ENCODE measurements around the gene TMED1. TPM values are rescaled to one million over a fixed set of nuclear protein-coding genes. Genes with fewer than 3 reads are reported as not detected.
"Not testable (repeated sequence)": the region's sequence is repeated elsewhere in the genome, so short reads cannot be mapped to it uniquely, and the experiment has no call there.

Gene TMED1
- total RNA-seq, 1 experiment from 2014 or later, result 30.3 TPM

- CTCF ChIA-PET, result interaction anchor here (0.5 to 0.6 kb wide), 3 partner anchors 12 to 111 kb away, joined by 3 to 7 read pairs (median 4); no protein-coding TSS in a partner anchor
- no peaks in the 10 kb centered on the region for H3K27me3 ChIP-seq (ENCODE audit: control insufficient read depth, insufficient read depth, low read length)
- no peaks in the 10 kb centered on the region for H3K4me1 ChIP-seq (ENCODE audit: control insufficient read depth, insufficient read depth, low read length)
- no peak for TF ChIP-seq REST (IDR thresholded peaks at IDR 0.05; ENCODE audit: insufficient read depth in 1 of 2, low read depth in 2 of 2, low read length in 1 of 2)
- TF ChIP-seq CTCF (IDR thresholded peaks at IDR 0.05), result peak; percentile 89
- POLR2A ChIA-PET, result interaction anchor here (0.6 kb wide), 2 partner anchors 201 to 224 kb away, joined by 5 to 7 read pairs; no protein-coding TSS in a partner anchor
- H3K9me3 ChIP-seq (ENCODE audit: control insufficient read depth, insufficient read depth, low read depth, low read length), result no peaks in the 10 kb centered on the region
- H3K36me3 ChIP-seq (ENCODE audit: control insufficient read depth, insufficient read depth, low read length), result peaks cover 4% of the 10 kb centered on the region; the same call in 1 of the 2 replicates
- in situ Hi-C loops (cut with HindIII; ENCODE audit: low pct_unique_long_range_greater_than_20kb, low sequenced_read_pairs) (no loop called here), intact Hi-C loops (cut with micrococcal nuclease; ENCODE audit: unreplicated experiment) (no loop called here)
- peak within 1 kb of the TSS; percentile 62 to 63 for H3K4me3 ChIP-seq (ENCODE audit: low read depth in 2 of 2, low read length in 2 of 2)
- no TSS peak for BruUV-seq (replicated peaks)
- DNase-seq (ENCODE audit: low read depth, low spot score) (no peak), ATAC-seq (peak; percentile 94)
- H3K27ac ChIP-seq (ENCODE audit: low read length), result peak within 1 kb of the TSS; percentile 89
These were observed 35.1 kb upstream of the TMED1 start, which contains the start of gene CARM1 for GRCh38 chr19:10870955-10871603. Gene CARM1 (plus strand): TSS chr19:10871553. CDS start chr19:10871703, 150 bp downstream.

- in situ Hi-C loops (cut with HindIII; ENCODE audit: low pct_unique_long_range_greater_than_20kb, low sequenced_read_pairs) (no loop called here), intact Hi-C loops (cut with micrococcal nuclease; ENCODE audit: unreplicated experiment) (no loop called here)
- ChIA-PET CTCF (interaction anchor here (0.6 kb wide), 2 partner anchors 11 to 112 kb away, joined by 3 to 4 read pairs; no protein-coding TSS in a partner anchor), POLR2A (interaction anchor here (0.6 kb wide), 3 partner anchors 19 to 224 kb away, joined by 5 to 8 read pairs (median 7); no protein-coding TSS in a partner anchor)
- peak; percentile 22; the same call in 1 of the 2 replicates for ATAC-seq
- Histone ChIP-seq H3K27ac (ENCODE audit: low read length) (peak overlapping the region; percentile 89), H3K36me3 (ENCODE audit: control insufficient read depth, insufficient read depth, low read length) (peaks cover 4% of the 10 kb centered on the region; the same call in 1 of the 2 replicates), H3K9me3 (ENCODE audit: control insufficient read depth, insufficient read depth, low read depth, low read length) (no peaks in the 10 kb centered on the region), H3K27me3 (ENCODE audit: control insufficient read depth, insufficient read depth, low read length) (no peaks in the 10 kb centered on the region), H3K4me3 (ENCODE audit: low read depth in 2 of 2, low read length in 2 of 2) (peak overlapping the region; percentile 46 to 61), H3K4me1 (ENCODE audit: control insufficient read depth, insufficient read depth, low read length) (no peaks in the 10 kb centered on the region)
- no peak for TF ChIP-seq POLR2AphosphoS5 (IDR thresholded peaks at IDR 0.05; ENCODE audit: low read depth, low read length)
- no peak for TF ChIP-seq REST (IDR thresholded peaks at IDR 0.05; ENCODE audit: insufficient read depth in 1 of 2, low read depth in 2 of 2, low read length in 1 of 2)
- no peak for TF ChIP-seq SIN3A (IDR thresholded peaks at IDR 0.05; ENCODE audit: borderline replicate concordance, insufficient read depth, low read depth, low read length)
- TF ChIP-seq TCF7L2 (IDR thresholded peaks at IDR 0.05; ENCODE audit: low read depth, low read length), result no peak
- no peak for TF ChIP-seq CTCF (IDR thresholded peaks at IDR 0.05)
- BruUV-seq (replicated peaks), result no TSS peak
- DNase-seq (ENCODE audit: low read depth, low spot score), result no peak
These were observed 34.5 kb upstream of the TMED1 start for GRCh38 chr19:10870501-10870954.

GRCh38 chr19:10869872-10870311 lies 33.9 kb upstream of the TMED1 start:
- H3K4me3 ChIP-seq (ENCODE audit: low read depth in 2 of 2, low read length in 2 of 2); H3K36me3 ChIP-seq (ENCODE audit: control insufficient read depth, insufficient read depth, low read length); in situ Hi-C loops (cut with HindIII; ENCODE audit: low pct_unique_long_range_greater_than_20kb, low sequenced_read_pairs); H3K4me1 ChIP-seq (ENCODE audit: control insufficient read depth, insufficient read depth, low read length); H3K9me3 ChIP-seq (ENCODE audit: control insufficient read depth, insufficient read depth, low read depth, low read length); ATAC-seq; DNase-seq (ENCODE audit: low read depth, low spot score); H3K27ac ChIP-seq (ENCODE audit: low read length); BruUV-seq (replicated peaks); H3K27me3 ChIP-seq (ENCODE audit: control insufficient read depth, insufficient read depth, low read length); CTCF ChIA-PET: not testable (repeated sequence)
- POLR2A ChIA-PET, result interaction anchor here (0.6 kb wide), 1 partner anchor 20 kb away, joined by 8 read pairs; no protein-coding TSS in a partner anchor
- intact Hi-C loops (cut with micrococcal nuclease; ENCODE audit: unreplicated experiment), result loop anchor here (10.0 kb wide), 1 partner anchor 155 kb away; the partner anchor contains the start of gene DNM2
